ENCODE data around the gene AAMP. TPM values are rescaled to one million over a fixed set of nuclear protein-coding genes. Genes with fewer than 3 reads are reported as not detected.

AAMP gene
- total RNA-seq, 2 experiments from 2014 or later: 68.7 to 97.0 TPM

DNA sequence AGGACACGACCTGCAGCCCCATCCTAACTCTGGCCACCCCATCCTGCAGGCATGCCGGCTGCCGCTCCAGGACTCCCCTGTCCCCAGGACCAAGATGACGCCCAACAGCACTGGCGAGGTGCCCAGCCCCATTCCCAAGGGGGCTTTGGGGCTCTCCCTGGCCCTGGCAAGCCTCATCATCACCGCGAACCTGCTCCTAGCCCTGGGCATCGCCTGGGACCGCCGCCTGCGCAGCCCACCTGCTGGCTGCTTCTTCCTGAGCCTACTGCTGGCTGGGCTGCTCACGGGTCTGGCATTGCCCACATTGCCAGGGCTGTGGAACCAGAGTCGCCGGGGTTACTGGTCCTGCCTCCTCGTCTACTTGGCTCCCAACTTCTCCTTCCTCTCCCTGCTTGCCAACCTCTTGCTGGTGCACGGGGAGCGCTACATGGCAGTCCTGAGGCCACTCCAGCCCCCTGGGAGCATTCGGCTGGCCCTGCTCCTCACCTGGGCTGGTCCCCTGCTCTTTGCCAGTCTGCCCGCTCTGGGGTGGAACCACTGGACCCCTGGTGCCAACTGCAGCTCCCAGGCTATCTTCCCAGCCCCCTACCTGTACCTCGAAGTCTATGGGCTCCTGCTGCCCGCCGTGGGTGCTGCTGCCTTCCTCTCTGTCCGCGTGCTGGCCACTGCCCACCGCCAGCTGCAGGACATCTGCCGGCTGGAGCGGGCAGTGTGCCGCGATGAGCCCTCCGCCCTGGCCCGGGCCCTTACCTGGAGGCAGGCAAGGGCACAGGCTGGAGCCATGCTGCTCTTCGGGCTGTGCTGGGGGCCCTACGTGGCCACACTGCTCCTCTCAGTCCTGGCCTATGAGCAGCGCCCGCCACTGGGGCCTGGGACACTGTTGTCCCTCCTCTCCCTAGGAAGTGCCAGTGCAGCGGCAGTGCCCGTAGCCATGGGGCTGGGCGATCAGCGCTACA lies 7.0 kb downstream of the AAMP start:
- POLR2A ChIA-PET: no interaction called here

DNA sequence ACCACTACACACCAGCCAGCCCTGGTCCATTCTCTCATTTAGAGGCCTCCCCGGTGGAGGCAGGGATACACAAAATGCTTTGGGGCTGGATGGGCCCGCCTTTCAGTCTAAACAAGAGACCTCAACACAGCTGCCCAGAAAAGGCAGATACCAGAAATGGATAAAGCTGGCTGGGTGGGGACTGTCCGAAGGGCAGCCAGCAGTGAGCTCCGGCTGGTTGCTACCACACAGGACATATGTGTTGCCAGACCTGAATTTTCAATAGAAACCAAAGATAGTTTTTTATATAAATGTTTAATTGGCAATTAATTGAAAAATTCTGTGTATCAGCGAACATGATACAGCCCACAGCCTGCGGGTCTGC lies 7.7 kb downstream of the AAMP start:
- no peak overlapping the region for H3K4me2 ChIP-seq (ENCODE audit: low read length)

More for the DNA sequence above, 7.0 kb downstream of the AAMP start:
- no peaks in the 10 kb centered on the region for H4K20me1 ChIP-seq (ENCODE audit: insufficient read depth, low read length)
- H3K9me2 ChIP-seq (ENCODE audit: insufficient read depth, low read length): no peaks in the 10 kb centered on the region
- H3K9me3 ChIP-seq (ENCODE audit: low read length): no peaks in the 10 kb centered on the region
- CTCF ChIA-PET (ENCODE audit: unreplicated experiment): interaction anchor here (0.5 to 0.6 kb wide), 2 partner anchors 17 to 56 kb away, joined by 3 read pairs; no protein-coding TSS in a partner anchor
- H3K4me3 ChIP-seq (ENCODE audit: low read depth, low read length, poor library complexity, severe bottlenecking): no peak overlapping the region
- no peak for DNase-seq (ENCODE audit: low spot score)
- H3K27ac ChIP-seq (ENCODE audit: low read depth, low read length, poor library complexity, severe bottlenecking): no peak overlapping the region
- TF ChIP-seq, protein P1, sequence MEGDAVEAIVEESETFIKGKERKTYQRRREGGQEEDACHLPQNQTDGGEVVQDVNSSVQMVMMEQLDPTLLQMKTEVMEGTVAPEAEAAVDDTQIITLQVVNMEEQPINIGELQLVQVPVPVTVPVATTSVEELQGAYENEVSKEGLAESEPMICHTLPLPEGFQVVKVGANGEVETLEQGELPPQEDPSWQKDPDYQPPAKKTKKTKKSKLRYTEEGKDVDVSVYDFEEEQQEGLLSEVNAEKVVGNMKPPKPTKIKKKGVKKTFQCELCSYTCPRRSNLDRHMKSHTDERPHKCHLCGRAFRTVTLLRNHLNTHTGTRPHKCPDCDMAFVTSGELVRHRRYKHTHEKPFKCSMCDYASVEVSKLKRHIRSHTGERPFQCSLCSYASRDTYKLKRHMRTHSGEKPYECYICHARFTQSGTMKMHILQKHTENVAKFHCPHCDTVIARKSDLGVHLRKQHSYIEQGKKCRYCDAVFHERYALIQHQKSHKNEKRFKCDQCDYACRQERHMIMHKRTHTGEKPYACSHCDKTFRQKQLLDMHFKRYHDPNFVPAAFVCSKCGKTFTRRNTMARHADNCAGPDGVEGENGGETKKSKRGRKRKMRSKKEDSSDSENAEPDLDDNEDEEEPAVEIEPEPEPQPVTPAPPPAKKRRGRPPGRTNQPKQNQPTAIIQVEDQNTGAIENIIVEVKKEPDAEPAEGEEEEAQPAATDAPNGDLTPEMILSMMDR (conservative IDR thresholded peaks at IDR 0.05; ENCODE audit: low read length): no peak
- intact Hi-C loops (cut with micrococcal nuclease; ENCODE audit: unreplicated experiment): no loop called here
- peaks cover 30% of the 10 kb centered on the region for H3K36me3 ChIP-seq (ENCODE audit: insufficient read depth, low read length)
- H3K4me1 ChIP-seq (ENCODE audit: insufficient read depth, low read length, poor library complexity, severe bottlenecking): peaks cover 38% of the 10 kb centered on the region
- no peak overlapping the region for H3K4me2 ChIP-seq (ENCODE audit: low read length)
- no TSS peak for BruUV-seq (replicated peaks)
- H2AFZ ChIP-seq (ENCODE audit: low read length): no peak overlapping the region
- no peaks in the 10 kb centered on the region for H3K79me2 ChIP-seq (ENCODE audit: insufficient read depth, low read depth, low read length)

More for the DNA sequence above, 7.7 kb downstream of the AAMP start:
- ChIA-PET CTCF (ENCODE audit: unreplicated experiment) (interaction anchor here (0.5 kb wide), 1 partner anchor 55 kb away, joined by 3 read pairs; no protein-coding TSS in a partner anchor), POLR2A (no interaction called here)
- no peak overlapping the region for H3K4me3 ChIP-seq (ENCODE audit: low read depth, low read length, poor library complexity, severe bottlenecking)
- TF ChIP-seq, protein P1 (conservative IDR thresholded peaks at IDR 0.05; ENCODE audit: low read length): no peak
- TF ChIP-seq EZH2phosphoT487 (IDR thresholded peaks at IDR 0.05; ENCODE audit: borderline replicate concordance, low read depth, low read length): no peak
- peaks cover 44% of the 10 kb centered on the region for H3K4me1 ChIP-seq (ENCODE audit: insufficient read depth, low read length, poor library complexity, severe bottlenecking)
- H4K20me1 ChIP-seq (ENCODE audit: insufficient read depth, low read length): no peaks in the 10 kb centered on the region
- peaks cover 26% of the 10 kb centered on the region for H3K36me3 ChIP-seq (ENCODE audit: insufficient read depth, low read length)
- H2AFZ ChIP-seq (ENCODE audit: low read length): no peak overlapping the region
- H3K9me3 ChIP-seq (ENCODE audit: low read length): no peaks in the 10 kb centered on the region
- no TSS peak for BruUV-seq (replicated peaks)
- H3K79me2 ChIP-seq (ENCODE audit: insufficient read depth, low read depth, low read length): no peaks in the 10 kb centered on the region
- H3K27ac ChIP-seq (ENCODE audit: low read depth, low read length, poor library complexity, severe bottlenecking): no peak overlapping the region
- intact Hi-C loops (cut with micrococcal nuclease; ENCODE audit: unreplicated experiment): no loop called here
- DNase-seq (ENCODE audit: low spot score): no peak
- no peaks in the 10 kb centered on the region for H3K9me2 ChIP-seq (ENCODE audit: insufficient read depth, low read length)
